Measurements from ENCODE around the gene NRG2. TPM values are rescaled to one million over a fixed set of nuclear protein-coding genes. Genes with fewer than 3 reads are reported as not detected.

Gene NRG2
- total and polyA plus RNA-seq, 2 donors (not counting 3 experiments of a cell fraction or from before 2014, with no cell fraction given): 0.26 to 0.42 TPM

DNA sequence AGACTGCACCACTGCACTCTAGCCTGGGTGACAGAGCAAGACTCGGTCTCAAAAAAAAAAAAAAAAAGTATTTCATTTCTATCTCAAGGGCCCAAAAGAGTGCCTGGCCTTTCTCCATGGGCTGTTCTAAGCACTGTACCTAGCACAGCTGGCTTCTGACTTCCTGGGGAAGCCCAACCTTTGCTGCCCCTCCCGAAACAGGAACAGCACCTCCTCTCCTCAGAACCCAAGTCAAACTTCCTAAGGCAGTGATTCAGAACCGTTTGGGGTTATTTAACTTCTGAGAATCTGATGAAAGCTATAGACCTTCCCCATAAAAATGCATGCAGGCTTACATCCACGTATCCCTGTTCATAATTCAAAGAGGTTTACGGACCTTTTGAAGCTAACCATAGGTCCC lies 57.8 kb downstream of the NRG2 start:
- Histone ChIP-seq H3K4me3 (replicated peaks in 1 of 3; ENCODE audit: insufficient read depth in 1 of 3, low read depth in 1 of 3, low read length in 3 of 3) (no peak overlapping the region), H3K9me3 (replicated peaks; ENCODE audit: control insufficient read depth, insufficient read depth, low read length) (no peaks in the 10 kb centered on the region), H3K27ac (ENCODE audit: insufficient read depth, low read depth, low read length) (no peak overlapping the region), H3K4me2 (ENCODE audit: insufficient read depth, low read length) (no peak overlapping the region), H2AFZ (ENCODE audit: low read depth, low read length) (no peak overlapping the region), H3K27me3 (ENCODE audit: control insufficient read depth in 2 of 2, insufficient read depth in 2 of 2, low read length in 2 of 2) (peaks cover 5 to 9% of the 10 kb centered on the region in 2 experiments), H4K20me1 (replicated peaks; ENCODE audit: control insufficient read depth, extremely low read depth, insufficient read depth, low read length) (no peaks in the 10 kb centered on the region), H3K4me1 (ENCODE audit: control insufficient read depth, extremely low read depth, insufficient read depth, low read length) (peaks cover 14% of the 10 kb centered on the region), H3K79me2 (ENCODE audit: control insufficient read depth, insufficient read depth, low read length) (no peaks in the 10 kb centered on the region), H3K9me1 (replicated peaks; ENCODE audit: control insufficient read depth, extremely low read depth, insufficient read depth, low read length) (no peaks in the 10 kb centered on the region), H3K9ac (replicated peaks; ENCODE audit: extremely low read depth, insufficient read depth, low read length) (no peak overlapping the region), H3K36me3 (ENCODE audit: control insufficient read depth in 2 of 2, extremely low read depth in 1 of 2, insufficient read depth in 2 of 2, low read length in 2 of 2) (no peaks in the 10 kb centered on the region)
- ChIA-PET POLR2A (no interaction called here), CTCF (interaction anchor here (0.8 to 1.9 kb wide), 7 partner anchors 16 to 198 kb away, joined by 3 to 10 read pairs (median 4); partner anchors contain the start of gene NRG2)
- dilution Hi-C loops (cut with MboI; ENCODE audit: extremely low pct_ligation_motif_present, low sequenced_read_pairs): no loop called here
- DNase-seq (ENCODE audit: low read depth, low spot score) (no peak), FAIRE-seq (no peak)
- no TSS peak for BruUV-seq (replicated peaks)
- TF ChIP-seq, protein P1, sequence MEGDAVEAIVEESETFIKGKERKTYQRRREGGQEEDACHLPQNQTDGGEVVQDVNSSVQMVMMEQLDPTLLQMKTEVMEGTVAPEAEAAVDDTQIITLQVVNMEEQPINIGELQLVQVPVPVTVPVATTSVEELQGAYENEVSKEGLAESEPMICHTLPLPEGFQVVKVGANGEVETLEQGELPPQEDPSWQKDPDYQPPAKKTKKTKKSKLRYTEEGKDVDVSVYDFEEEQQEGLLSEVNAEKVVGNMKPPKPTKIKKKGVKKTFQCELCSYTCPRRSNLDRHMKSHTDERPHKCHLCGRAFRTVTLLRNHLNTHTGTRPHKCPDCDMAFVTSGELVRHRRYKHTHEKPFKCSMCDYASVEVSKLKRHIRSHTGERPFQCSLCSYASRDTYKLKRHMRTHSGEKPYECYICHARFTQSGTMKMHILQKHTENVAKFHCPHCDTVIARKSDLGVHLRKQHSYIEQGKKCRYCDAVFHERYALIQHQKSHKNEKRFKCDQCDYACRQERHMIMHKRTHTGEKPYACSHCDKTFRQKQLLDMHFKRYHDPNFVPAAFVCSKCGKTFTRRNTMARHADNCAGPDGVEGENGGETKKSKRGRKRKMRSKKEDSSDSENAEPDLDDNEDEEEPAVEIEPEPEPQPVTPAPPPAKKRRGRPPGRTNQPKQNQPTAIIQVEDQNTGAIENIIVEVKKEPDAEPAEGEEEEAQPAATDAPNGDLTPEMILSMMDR (IDR thresholded peaks at IDR 0.05; ENCODE audit: extremely low read depth in 1 of 2, insufficient read depth in 1 of 2, low read depth in 1 of 2, low read length in 2 of 2): no peak
- TF ChIP-seq, protein P2, sequence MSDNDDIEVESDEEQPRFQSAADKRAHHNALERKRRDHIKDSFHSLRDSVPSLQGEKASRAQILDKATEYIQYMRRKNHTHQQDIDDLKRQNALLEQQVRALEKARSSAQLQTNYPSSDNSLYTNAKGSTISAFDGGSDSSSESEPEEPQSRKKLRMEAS (IDR thresholded peaks at IDR 0.05; ENCODE audit: insufficient read depth, insufficient read length): no peak
- TF ChIP-seq POLR2AphosphoS5 (IDR thresholded peaks at IDR 0.05; ENCODE audit: insufficient read depth, low read depth, low read length): no peak
- no peak for TF ChIP-seq MYC (IDR thresholded peaks at IDR 0.05; ENCODE audit: low read depth, low read length)
- no peak for TF ChIP-seq EZH2 (IDR thresholded peaks at IDR 0.05; ENCODE audit: borderline replicate concordance, low read depth, low read length, severe bottlenecking)
- TF ChIP-seq POLR2A (IDR thresholded peaks at IDR 0.05; ENCODE audit: low read depth, low read length): no peak
- TF ChIP-seq FOS (IDR thresholded peaks at IDR 0.05; ENCODE audit: borderline replicate concordance, insufficient read depth, low read length): no peak
- TF ChIP-seq GATA2 (IDR thresholded peaks at IDR 0.05; ENCODE audit: insufficient read depth, insufficient read length, low read depth, low read length): no peak
- TF ChIP-seq JUN (IDR thresholded peaks at IDR 0.05; ENCODE audit: borderline replicate concordance, insufficient read depth, insufficient read length, low read depth): no peak
- intact Hi-C loops (cut with micrococcal nuclease): no loop called here

All from endothelial cell of umbilical vein (primary cell).